HG02610 (cell line): ENCODE measurements around the gene ATP2B2.
"Not testable (repeated sequence)": the region's sequence is repeated elsewhere in the genome, so short reads cannot be mapped to it uniquely, and the experiment has no call there.

Experiments used
- ATAC-seq: cut with Tn5 transposase; IDR thresholded peaks from one replicate; pipeline ENCODE4 v1.9.1; 2021; ENCODE audit warnings: mild to moderate bottlenecking, moderate library complexity; ENCODE audit not compliant: unreplicated experiment

The ATP2B2 gene

DNA sequence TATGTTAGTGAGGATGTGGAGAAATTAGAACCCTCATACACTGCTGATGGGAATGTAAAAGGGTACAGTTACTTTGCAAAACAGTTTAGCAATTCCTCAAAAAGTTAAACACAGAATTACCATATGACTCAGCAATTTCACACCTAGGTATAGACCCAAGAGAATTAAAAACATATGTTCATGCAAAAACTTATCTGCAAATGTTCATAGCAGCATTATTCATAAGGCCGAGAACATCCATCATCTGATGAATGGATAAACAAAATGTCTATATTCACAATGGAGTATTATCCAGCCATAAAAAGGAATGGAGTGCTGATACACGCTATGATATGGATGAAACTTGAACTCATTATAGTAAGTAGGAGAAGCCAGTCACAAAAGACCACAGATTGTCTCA lies 194.8 kb downstream of the ATP2B2 start:
- ATAC-seq: no peak

DNA sequence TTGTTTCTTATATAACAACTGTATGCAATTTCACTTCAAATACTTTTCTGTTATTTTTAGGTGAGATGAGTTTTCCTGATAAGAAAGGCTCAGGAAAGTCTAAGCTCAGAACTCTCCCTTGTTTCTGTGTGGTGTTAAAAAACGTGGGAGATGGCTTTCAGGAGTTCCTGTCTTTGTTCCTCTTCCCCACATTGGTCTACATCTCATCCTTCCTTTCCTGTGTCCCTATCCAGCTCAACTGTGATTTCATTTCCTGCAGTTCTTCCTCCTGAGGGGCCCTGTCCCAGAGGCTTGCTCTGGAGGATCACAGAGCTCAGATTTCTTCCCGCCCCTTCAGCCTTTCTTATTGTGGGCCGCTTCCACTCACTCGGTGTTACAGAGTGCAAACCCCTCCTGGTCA lies 195.7 kb downstream of the ATP2B2 start:
- no peak for ATAC-seq

DNA sequence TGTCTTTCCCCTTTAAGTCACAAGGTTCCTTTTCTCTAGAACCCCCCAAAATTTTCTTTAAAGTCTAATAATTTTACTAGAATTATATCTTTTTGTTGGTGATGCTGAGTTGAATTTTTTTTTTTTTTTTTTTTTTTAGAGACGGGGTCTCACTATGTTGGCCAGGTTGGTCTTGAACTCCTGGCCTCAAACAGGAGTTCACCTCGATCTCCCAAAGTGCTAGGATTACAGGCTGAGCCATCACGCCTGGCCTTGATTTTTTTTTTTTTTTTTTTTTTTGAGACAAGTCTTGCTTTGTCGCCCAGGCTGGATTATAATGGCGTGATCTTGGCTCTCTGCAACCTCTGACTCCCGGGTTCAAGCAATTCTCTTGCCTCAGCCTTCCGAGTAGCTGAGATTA lies 196.7 kb downstream of the ATP2B2 start:
- no peak for ATAC-seq

DNA sequence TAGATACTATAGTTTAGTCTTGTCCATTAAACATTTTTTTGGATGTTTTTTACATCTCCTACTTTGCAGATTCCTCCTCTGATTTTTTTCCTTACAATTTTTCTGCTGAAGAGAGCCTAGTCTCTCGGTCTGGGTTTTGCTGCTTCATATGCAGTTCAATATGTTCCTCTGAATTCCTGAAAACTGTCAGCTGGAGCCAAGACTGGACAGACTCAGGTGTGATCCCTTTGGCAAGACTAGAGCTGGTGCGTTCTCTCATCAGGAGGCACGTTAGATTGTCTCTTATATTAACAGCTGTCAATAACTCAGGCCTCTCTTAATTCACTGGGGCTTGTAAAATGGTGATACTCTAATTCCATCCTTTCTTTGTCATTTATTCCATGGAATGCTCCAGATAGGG lies 199.2 kb downstream of the ATP2B2 start:
- ATAC-seq: no peak

DNA sequence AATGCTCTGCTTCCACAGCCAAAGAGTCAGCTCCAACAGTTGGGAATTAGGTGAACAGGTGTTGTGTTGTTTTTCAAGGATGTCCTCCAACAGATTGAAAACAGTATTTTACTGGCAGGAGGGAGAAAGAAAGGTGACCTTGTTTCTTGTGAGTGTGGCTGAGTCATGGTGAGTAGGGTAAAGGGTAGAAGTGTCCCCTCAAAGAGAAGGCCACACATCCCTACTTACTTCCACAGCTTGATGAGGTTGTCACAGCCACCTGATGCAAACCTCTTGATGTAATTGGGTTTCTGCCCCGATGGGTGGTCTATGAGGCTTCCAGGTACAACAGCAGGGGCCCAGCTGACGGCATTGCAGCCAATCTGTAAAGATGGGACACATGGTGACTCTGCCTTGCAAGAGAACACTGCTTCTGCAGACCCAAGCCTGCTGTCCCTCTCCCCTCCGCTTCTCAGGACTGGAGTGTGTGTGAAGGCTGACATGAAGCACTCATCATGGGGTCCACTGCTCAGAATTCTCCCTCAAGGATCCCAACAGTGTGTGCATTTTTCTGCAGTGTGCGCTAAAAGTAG lies 200.0 kb downstream of the ATP2B2 start:
- ATAC-seq: no peak

DNA sequence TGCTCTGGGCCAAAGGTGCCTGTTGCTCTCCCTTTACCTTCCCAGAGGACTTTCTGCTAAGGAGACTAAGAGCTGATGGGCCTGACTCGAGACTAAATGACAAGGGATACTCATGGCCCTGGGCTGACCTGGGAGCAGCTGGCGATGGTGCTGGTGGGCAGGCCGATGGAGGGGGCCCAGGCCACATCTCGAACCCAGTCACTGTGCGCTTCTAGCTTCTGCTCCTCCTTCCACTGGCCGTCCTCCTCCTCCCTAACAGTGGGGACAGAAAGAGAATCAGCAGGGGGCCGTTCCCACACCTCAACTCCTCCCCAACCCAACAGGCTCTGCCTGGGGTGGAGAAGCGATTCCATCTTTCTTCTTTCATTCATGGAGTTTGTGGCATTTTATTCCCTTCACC lies 200.5 kb downstream of the ATP2B2 start:
- no peak for ATAC-seq

DNA sequence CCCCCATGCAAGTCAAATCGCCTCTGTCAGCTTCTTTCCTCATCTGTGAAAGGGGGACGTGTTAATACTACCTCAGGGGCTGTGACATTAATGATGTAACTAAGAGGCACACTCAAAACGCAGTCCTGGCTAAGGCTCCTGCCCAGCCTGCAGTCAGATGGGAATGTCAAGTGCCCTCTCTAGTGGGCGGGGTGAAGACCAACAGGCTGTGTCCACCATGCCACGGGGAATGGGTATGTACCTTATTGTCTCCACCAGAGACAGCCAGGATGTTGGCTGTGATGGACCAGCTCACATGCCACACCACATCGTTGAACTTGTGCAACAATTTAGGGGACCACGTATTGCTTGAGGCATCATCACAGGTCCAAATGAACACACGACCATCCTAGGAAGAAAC lies 201.6 kb downstream of the ATP2B2 start:
- ATAC-seq: no peak

DNA sequence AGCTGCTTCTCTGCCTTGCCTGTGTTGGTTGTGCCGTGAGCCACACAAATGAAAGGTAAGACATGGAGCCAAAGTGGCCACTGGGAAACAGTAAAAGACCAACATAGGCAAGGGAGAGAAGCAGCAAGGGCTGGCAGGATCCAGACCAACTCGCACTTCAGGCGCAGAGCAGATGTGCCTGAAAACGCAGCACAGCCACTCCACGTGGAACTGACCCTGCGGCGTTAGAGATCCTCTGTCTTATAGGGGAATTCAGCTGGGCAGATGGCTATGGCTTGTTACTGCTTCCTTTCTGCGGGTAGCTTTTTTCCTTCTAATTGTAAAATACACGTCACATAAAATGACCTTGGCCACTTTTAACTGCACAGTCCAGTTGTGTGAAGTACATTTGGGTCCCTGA lies 202.3 kb downstream of the ATP2B2 start:
- no peak for ATAC-seq

DNA sequence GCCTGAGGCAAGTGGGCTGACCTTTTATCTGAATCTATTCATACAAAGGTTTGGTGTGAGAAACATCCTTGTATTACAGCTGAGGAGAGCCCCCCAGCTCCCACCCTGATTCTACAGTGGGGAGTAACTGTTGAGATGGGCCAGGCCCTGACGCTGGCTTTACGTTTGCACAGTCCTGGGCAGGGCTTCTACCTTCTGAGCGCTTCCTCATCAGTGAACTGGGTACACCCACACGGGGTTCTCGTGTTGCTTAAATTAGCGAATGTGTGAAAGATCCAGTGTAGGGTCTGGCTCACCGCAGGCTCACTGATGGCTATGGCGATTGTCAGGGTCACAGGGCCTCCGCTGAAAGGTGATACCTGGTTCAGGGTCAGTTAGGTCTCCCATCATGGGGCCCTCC lies 205.3 kb downstream of the ATP2B2 start:
- ATAC-seq: no peak

DNA sequence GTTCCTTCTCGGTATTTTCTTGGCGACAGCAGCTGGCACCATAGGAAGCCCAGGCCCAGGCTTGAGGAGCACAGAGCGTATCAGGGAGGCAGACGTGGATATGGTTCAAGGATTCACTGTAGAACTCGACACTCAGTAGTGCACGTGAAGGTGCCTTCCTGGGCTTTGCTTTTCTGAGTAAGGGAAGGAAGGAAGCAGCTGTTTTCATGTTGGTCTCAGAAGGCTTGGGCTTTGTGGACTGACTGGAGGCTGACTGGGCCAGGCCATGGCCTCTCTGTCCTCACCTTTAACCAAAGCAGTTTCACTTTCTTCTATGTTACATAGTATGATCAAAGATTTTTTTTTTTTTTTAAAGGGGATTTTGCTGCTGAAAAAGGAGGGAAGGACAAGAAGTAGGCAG lies 205.7 kb downstream of the ATP2B2 start:
- ATAC-seq: peak; percentile 84

DNA sequence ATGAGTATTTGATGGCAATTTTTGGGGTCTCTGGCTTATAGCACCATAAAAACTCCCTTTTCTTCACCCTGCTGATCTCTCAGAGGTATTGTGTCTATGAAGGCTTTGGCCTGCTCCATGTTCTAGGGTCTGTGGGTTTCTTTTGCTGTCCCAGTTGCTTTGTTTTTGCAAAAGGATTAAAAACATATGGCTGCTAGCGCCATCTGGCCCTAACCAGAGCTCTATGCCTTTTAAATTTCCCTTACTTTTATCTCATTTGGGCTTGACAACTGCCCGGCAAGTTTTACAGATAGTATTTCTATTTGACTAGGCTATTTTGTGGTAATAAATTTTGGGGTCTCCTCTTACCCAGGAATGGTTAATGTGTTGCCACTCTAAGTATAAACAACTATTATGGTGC lies 206.2 kb downstream of the ATP2B2 start:
- ATAC-seq: no peak

DNA sequence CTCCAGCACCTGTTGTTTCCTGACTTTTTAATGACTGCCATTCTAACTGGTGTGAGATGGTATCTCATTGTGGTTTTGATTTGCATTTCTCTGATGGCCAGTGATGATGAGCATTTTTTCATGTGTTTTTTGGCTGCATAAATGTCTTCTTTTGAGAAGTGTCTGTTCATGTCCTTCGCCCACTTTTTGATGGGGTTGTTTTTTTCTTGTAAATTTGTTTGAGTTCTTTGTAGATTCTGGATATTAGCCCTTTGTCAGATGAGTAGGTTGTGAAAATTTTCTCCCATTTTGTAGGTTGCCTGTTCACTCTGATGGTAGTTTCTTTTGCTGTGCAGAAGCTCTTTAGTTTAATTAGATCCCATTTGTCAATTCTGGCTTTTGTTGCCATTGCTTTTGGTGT lies 207.3 kb downstream of the ATP2B2 start:
- not testable (repeated sequence) for ATAC-seq

DNA sequence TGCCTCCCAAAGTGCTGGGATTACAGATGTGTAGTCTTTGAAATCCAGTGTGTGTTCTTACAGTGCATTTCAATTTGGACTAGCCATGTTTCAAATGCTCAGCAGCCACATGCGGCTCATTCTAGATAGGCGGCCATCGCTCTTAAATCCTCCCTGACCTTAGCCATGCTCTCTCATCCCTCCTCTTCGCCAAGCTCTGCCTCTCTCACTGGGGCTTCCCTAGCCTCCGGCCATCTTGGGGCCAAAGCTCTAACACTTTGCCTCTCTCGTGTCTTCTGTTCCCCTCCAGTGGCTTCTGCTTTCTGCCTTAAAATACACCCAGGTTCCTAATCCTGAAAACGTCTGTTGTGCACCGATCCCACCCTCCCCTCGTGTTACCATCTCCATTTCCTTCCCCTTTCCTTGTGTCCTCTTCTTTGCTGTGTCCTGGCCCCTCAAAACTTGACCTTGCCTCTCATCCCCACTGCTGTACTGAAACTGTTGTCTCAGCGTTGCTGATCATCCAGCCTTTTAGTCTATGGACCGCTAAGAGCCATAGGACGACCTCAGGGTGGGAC lies 211.3 kb downstream of the ATP2B2 start:
- ATAC-seq: no peak

DNA sequence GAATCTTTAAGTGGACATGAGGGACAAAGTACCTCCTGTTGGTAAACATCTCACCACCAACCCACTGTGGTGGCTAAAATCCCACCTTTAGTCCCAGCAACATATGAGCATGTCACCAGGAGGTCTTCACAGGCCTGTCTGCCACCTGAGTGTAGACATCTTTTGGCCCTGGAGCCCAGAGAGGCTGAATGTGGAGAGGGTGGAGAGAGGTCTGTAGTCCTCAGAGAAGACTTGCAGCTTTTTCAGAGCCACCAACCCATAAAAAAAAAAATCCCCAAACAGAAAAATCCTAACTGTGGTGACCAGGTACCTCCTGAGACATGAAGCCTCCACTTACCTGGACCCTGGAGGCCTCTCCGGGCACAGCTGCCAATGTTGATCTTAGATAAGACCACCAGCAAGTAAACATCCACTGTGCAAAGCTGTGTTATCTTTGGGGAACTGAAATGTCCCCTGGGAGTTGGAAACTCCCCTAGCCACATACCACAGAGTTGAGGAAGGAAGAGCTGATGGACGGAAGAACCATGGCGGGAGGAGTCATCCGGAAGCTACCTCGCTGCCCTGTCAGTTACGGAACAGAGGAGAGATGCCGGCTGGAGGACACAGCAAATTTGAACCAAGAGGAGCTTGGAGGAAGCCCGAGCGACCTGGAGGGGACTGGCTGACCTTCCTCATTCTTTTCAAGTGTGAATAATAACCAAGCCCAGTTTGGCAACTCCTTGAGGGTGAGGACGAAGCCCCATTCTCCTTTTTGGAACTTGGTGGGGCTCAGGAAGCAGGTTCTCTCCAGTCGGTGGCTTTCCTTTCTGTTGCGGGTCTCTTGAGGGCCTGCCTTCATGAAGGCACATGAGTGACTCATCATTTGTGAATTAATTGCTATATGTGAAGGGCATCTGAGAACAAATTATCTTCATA lies 212.6 kb downstream of the ATP2B2 start, which contains the start of gene GHRL:
GHRL (minus strand) TSS at position 443 of the 915 bp plus-strand sequence. CDS start 2,767 bp downstream, outside the sequence.
- ATAC-seq: peak; percentile 86

DNA sequence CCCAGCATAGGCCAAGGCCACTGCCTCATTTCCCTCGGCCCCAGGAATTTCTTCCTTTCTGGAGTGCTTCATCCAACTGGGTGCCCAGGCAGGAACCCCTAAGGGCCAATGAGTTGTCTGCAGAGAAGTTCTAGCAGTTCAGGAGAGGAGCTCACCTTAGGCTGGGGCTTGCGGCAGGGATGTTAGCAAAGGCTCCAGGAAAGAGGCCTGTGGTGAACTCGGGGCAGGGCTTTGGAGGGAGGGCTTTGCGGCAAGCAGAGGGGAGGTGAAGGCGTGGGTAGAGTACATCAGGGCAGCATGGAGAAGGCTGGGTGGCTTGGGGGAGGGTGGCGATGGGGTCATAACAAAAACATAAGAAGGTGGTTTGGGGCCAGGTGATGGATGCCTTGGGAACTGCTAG lies 213.7 kb downstream of the ATP2B2 start:
- ATAC-seq: no peak

DNA sequence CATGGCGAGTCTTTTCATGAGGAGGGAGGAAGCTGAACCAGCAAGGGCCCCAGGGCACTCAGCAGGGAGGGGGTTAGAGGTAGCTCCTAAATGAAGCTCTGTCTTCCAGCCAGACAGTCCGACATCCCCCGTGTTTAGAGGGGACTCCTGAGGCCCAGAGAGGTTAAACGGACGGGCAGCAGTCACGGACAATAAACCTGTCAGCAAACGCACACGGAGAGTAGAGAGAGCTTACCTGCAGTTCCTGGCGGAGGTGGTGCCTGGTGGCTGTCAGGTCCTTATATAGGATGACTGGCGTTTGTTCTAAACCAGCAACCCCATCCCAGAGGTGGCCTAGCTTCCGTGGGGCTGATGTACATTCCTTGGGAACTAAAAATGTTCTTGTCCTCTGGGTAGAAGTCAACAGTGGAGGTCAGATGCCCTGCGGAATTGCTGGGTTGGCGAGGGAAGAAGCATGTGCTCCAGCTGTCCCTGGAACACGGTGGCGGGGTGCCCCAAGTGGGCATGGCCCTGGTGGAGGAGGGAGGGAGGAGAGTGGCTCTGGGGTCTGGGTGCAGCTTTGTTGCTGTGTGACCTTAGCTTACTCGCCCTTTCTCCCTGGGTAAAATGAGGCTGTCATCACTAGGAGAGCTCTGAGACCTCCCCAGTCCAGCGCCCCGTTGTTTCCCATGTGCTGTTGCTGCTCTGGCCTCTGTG lies 214.8 kb downstream of the ATP2B2 start:
- ATAC-seq: no peak

DNA sequence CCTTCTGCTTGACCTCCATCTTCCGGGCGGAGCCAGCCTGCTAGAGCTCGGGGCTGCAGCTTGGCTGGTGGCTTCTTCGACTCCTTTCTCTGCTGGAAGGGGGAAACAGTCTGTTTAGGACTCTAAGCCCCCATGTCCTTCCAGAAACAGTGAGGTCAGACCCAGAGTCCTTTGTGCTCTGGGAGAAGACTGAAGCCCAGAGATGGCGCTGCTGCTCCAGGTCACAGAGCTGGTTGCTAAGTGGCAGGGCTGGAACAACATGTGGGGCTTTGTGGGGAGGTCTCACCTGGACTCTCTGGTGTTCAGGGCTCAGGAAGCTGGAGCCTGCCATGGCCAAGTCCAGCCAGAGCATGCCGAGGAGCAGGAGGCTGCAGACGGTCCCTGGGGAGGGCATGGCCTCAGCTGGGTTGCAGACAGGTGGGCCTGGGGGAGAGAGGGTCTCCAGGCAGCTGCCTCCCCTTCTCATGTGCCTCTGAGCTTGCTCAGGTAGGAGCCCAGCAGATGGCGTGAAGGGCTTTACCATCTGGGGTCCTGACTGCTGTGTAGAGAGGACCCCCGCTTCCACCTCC lies 215.5 kb downstream of the ATP2B2 start:
- ATAC-seq: no peak

DNA sequence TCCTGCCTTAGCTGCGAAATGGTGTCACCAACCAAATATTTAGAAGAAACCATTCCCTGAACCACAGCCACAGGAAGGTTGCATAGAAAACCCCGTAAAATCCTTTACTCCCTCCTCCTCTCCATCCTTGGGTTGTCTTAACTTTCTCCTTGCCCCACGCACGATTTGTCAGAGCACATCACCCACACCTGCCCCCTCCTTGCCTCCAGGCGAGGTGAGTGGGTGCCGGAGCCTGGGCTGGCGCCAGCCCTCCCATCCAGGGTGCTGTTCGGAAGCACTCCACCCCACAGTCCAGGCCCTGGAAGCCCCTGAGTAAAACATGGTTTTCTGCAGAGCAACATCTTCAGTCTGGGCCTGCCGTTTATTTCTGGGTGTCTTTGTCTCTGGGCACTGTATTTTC lies 216.3 kb downstream of the ATP2B2 start:
- no peak for ATAC-seq

DNA sequence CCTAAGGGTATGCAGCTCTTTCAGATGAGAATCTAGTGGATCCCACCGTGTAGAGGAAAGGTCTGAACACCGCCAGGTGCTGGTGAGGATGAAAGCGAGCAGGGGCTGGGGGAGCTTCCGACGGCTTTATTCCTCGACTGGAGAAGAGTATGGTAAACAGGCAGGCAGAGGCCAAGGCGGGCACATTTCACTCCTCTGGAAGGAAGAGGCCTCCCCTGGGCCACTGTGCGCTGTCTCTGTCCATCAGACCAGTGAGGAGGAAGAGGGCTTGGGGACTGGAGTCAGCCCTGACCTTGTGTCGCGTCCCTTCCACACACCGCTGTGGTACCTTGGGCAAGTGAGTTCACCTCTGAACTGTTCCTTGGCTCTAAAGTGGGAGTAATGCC lies 216.8 kb downstream of the ATP2B2 start:
- ATAC-seq: no peak

DNA sequence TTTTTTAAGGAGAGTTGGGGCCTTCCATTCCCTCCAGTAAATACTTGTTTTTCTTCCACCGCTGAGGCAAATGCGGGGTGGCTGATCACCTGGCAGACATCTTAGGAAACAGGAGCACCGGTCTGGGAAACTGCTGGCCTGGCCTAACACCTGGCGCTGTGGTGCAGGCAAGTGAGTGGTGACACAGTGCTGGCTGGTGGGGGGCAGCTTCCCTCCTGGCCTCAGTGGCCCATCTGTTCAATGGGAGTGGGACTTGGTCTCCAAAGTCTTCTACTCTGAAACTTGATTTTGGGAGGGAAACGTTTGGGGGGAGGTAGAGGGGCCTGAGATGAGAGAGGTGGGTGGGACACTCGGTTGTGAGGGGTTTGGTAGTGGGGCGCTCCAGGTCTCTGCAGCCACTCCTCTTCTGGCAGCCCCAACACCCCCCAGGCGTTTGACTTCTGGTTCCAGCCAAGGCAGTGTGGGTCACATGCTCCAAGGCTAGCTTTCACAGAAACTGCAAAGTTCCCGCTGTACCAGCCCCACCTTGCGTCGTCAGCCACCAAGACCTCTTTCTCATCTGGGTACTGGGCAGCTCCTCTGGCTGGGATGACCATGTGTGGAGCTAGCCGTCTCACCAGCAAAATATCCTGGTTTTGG lies 217.3 kb downstream of the ATP2B2 start:
- ATAC-seq: no peak
